ENCODE data around the gene MSRB1.

Gene MSRB1

GRCh38 chr16:1976951-1977874 lies 34.2 kb upstream of the MSRB1 start:
- no peak for TF ChIP-seq CTCF (IDR thresholded peaks at IDR 0.05; ENCODE audit: extremely low read depth, missing control alignments)
- DNase-seq (ENCODE audit: low spot score), result no peak

GRCh38 chr16:1976216-1976520 lies 33.2 kb upstream of the MSRB1 start:
- DNase-seq (ENCODE audit: low spot score), result no peak
- TF ChIP-seq CTCF (IDR thresholded peaks at IDR 0.05; ENCODE audit: extremely low read depth, missing control alignments), result no peak

- TF ChIP-seq CTCF (IDR thresholded peaks at IDR 0.05; ENCODE audit: extremely low read depth, missing control alignments), result no peak
- no peak for DNase-seq (ENCODE audit: low spot score)
Measured at GRCh38 chr16:1975432-1976215, 32.6 kb upstream of the MSRB1 start.

GRCh38 chr16:1974157-1975070 lies 31.4 kb upstream of the MSRB1 start:
- DNase-seq (ENCODE audit: low spot score), result no peak
- no peak for TF ChIP-seq CTCF (IDR thresholded peaks at IDR 0.05; ENCODE audit: extremely low read depth, missing control alignments)

GRCh38 chr16:1973461-1974156 lies 30.6 kb upstream of the MSRB1 start:
- no peak for TF ChIP-seq CTCF (IDR thresholded peaks at IDR 0.05; ENCODE audit: extremely low read depth, missing control alignments)
- no peak for DNase-seq (ENCODE audit: low spot score)

GRCh38 chr16:1972490-1972877 lies 29.5 kb upstream of the MSRB1 start:
- no peak for TF ChIP-seq CTCF (IDR thresholded peaks at IDR 0.05; ENCODE audit: extremely low read depth, missing control alignments)

More at GRCh38 chr16:1972490-1972877, 29.5 kb upstream of the MSRB1 start:
- DNase-seq (ENCODE audit: low spot score), result peak; percentile 46

Measured in GM20000 (cell line).